Stimulated activated CD4-positive, alpha-beta T cell treated with anti-CD3 and anti-CD28 coated beads, Interleukin-15, amount 100 ng/mL, for 1 hour (primary cell): ENCODE measurements around the gene UQCRC2.
"Not testable (repeated sequence)": the region's sequence is repeated elsewhere in the genome, so short reads cannot be mapped to it uniquely, and the experiment has no call there.

Experiments
- DNase-seq, 2 donors: peaks; one replicate each; pipeline ENCODE4 v3.0.0-alpha.2; 2020; ENCODE audit warnings: low read depth in 1 of 2, low spot score in 1 of 2

The UQCRC2 gene

GRCh38 chr16:21980032-21980431, 26.9 kb downstream of the UQCRC2 start:
- no peak for DNase-seq

- DNase-seq, result no peak
Measured at GRCh38 chr16:21982108-21982507, 28.9 kb downstream of the UQCRC2 start.

GRCh38 chr16:21984062-21984461, 30.9 kb downstream of the UQCRC2 start:
- DNase-seq, result no peak

GRCh38 chr16:21985524-21985923, 32.4 kb downstream of the UQCRC2 start:
- no peak for DNase-seq

GRCh38 chr16:21986692-21987246, 33.6 kb downstream of the UQCRC2 start:
- DNase-seq, result no peak

GRCh38 chr16:21987498-21987897, 34.3 kb downstream of the UQCRC2 start:
- DNase-seq, result no peak

- DNase-seq, result no peak
Measured at GRCh38 chr16:21989133-21989532, 36.0 kb downstream of the UQCRC2 start.

GRCh38 chr16:21989751-21990150, 36.6 kb downstream of the UQCRC2 start:
- no peak for DNase-seq

- DNase-seq, result no peak
Measured at GRCh38 chr16:21990381-21990944, 37.3 kb downstream of the UQCRC2 start.

- no peak for DNase-seq
Measured at GRCh38 chr16:21991621-21992020, 38.5 kb downstream of the UQCRC2 start.

- DNase-seq, result no peak
Measured at GRCh38 chr16:21994856-21995465, 41.8 kb downstream of the UQCRC2 start.

GRCh38 chr16:21996923-21997696, 43.9 kb downstream of the UQCRC2 start:
- DNase-seq, result no peak

GRCh38 chr16:21997697-21998480, 44.7 kb downstream of the UQCRC2 start:
- no peak for DNase-seq

- DNase-seq, result no peak
Measured at GRCh38 chr16:22001591-22001990, 48.4 kb downstream of the UQCRC2 start.

GRCh38 chr16:22002047-22002446, 48.9 kb downstream of the UQCRC2 start:
- not testable (repeated sequence) for DNase-seq

GRCh38 chr16:22003195-22003594, 50.0 kb downstream of the UQCRC2 start:
- DNase-seq, result no peak

- DNase-seq, result no peak
Measured at GRCh38 chr16:22004341-22004740, 51.2 kb downstream of the UQCRC2 start.

GRCh38 chr16:22005746-22006145, 52.6 kb downstream of the UQCRC2 start:
- no peak for DNase-seq

- DNase-seq, result no peak
Measured at GRCh38 chr16:22006636-22007035, 53.5 kb downstream of the UQCRC2 start.

GRCh38 chr16:22007159-22007508, 54.0 kb downstream of the UQCRC2 start:
- no peak for DNase-seq

- peak; percentile 50 to 70 for DNase-seq
Measured at GRCh38 chr16:22007509-22008214, 54.5 kb downstream of the UQCRC2 start, which contains the start of gene MOSMO. Gene MOSMO (plus strand): TSS chr16:22008111. CDS start chr16:22008302, 191 bp downstream.
